ENCODE measurements around the gene ST3GAL4.

Gene ST3GAL4

DNA sequence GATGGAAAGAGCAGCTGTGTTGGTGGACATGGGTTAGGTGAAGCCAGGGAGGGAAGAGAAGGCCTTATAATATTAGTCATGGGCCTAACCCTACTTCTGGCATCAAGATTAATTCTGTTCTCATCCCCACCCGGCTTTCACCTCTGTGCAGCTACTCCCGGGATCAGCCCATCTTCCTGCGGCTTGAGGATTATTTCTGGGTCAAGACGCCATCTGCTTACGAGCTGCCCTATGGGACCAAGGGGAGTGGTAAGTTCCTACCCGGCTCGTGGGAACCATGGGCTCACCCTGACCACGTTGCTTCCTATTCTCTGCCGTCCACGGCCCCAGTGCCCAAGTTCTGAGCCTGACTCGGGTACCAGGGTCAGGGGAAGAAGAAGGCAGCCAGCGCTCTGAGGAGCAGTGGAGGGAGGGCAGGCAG is 51.6 kb downstream of the ST3GAL4 start:
- peaks cover 0 to 23% of the 10 kb centered on the region in 2 experiments; a peak in 1 of 3 replicates for H3K36me3 ChIP-seq (ENCODE audit: control insufficient read depth in 2 of 2, insufficient read depth in 1 of 2, low read length in 2 of 2)
- H3K9me3 ChIP-seq (ENCODE audit: control insufficient read depth, insufficient read depth, low read depth, low read length) = no peaks in the 10 kb centered on the region
- ChIA-PET POLR2A (no interaction called here), CTCF (no interaction called here)
- H3K27ac ChIP-seq (ENCODE audit: extremely low read depth, low read depth, low read length) = no peak overlapping the region
- H3K4me1 ChIP-seq (ENCODE audit: control insufficient read depth, insufficient read depth, low read length) = no peaks in the 10 kb centered on the region
- no peak for TF ChIP-seq ZNF558 (tag by site-specific recombination; IDR thresholded peaks at IDR 0.05)
- no peak for TF ChIP-seq KLF9 (tag by site-specific recombination; IDR thresholded peaks at IDR 0.05; ENCODE audit: low read depth)
- TF ChIP-seq, protein P1, sequence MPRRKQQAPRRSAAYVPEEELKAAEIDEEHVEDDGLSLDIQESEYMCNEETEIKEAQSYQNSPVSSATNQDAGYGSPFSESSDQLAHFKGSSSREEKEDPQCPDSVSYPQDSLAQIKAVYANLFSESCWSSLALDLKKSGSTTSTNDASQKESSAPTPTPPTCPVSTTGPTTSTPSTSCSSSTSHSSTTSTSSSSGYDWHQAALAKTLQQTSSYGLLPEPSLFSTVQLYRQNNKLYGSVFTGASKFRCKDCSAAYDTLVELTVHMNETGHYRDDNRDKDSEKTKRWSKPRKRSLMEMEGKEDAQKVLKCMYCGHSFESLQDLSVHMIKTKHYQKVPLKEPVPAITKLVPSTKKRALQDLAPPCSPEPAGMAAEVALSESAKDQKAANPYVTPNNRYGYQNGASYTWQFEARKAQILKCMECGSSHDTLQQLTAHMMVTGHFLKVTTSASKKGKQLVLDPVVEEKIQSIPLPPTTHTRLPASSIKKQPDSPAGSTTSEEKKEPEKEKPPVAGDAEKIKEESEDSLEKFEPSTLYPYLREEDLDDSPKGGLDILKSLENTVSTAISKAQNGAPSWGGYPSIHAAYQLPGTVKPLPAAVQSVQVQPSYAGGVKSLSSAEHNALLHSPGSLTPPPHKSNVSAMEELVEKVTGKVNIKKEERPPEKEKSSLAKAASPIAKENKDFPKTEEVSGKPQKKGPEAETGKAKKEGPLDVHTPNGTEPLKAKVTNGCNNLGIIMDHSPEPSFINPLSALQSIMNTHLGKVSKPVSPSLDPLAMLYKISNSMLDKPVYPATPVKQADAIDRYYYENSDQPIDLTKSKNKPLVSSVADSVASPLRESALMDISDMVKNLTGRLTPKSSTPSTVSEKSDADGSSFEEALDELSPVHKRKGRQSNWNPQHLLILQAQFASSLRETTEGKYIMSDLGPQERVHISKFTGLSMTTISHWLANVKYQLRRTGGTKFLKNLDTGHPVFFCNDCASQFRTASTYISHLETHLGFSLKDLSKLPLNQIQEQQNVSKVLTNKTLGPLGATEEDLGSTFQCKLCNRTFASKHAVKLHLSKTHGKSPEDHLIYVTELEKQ (tag by site-specific recombination; IDR thresholded peaks at IDR 0.05; ENCODE audit: borderline replicate concordance) = no peak
- no peak for TF ChIP-seq SP2 (tag by site-specific recombination; IDR thresholded peaks at IDR 0.05)
- TF ChIP-seq ZNF561 (tag by site-specific recombination; IDR thresholded peaks at IDR 0.05; ENCODE audit: borderline replicate concordance) = no peak
- TF ChIP-seq ZNF514 (tag by site-specific recombination; IDR thresholded peaks at IDR 0.05) = no peak
- no peak for TF ChIP-seq KLF1 (tag by site-specific recombination; IDR thresholded peaks at IDR 0.05)
- TF ChIP-seq, protein P2, sequence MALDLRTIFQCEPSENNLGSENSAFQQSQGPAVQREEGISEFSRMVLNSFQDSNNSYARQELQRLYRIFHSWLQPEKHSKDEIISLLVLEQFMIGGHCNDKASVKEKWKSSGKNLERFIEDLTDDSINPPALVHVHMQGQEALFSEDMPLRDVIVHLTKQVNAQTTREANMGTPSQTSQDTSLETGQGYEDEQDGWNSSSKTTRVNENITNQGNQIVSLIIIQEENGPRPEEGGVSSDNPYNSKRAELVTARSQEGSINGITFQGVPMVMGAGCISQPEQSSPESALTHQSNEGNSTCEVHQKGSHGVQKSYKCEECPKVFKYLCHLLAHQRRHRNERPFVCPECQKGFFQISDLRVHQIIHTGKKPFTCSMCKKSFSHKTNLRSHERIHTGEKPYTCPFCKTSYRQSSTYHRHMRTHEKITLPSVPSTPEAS (tag by site-specific recombination; IDR thresholded peaks at IDR 0.05) = no peak
- no peak for TF ChIP-seq SETDB1 (IDR thresholded peaks at IDR 0.05; ENCODE audit: insufficient read length, low read length)
- no peak for TF ChIP-seq ZBTB8A (tag by site-specific recombination; IDR thresholded peaks at IDR 0.05)
- TF ChIP-seq ZNF175 (tag by site-specific recombination; IDR thresholded peaks at IDR 0.05) = no peak
- TF ChIP-seq ZSCAN30 (tag by site-specific recombination; IDR thresholded peaks at IDR 0.05) = no peak
- no peak for TF ChIP-seq HOXD13 (CRISPR knock-in tag; IDR thresholded peaks at IDR 0.05; ENCODE audit: borderline replicate concordance)
- H3K4me3 ChIP-seq (ENCODE audit: low read depth, low read length) = no peak overlapping the region

DNA sequence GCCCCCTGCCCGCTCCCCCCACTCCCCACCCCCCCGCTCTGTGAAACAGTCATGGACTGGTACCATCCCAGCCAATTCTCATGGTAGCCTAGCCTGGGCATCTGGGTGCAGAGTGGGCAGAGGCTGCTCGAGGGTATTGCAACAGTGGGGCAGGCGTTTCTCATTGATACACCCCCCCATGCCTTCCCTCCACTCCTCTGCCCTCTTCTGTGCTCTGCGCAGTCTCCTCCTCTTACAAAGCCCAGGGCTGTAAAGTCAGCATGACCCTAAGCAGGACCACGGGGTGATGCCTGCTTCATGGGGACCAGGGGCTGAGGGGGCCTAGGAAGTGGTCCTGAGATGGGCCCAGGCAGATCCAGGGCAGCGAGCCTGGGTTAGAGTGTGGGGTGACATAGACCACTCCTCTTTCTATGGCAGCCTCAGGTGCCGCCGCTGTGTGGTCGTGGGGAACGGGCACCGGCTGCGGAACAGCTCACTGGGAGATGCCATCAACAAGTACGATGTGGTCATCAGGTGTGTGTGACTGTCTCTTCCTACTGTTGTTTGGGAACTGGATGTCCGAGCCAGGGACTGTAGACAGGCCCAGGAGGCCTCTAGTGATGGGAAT is 52.3 kb downstream of the ST3GAL4 start:
- TF ChIP-seq ZNF48 (tag by site-specific recombination; IDR thresholded peaks at IDR 0.05) (no peak), ZNF292 (tag by site-specific recombination; IDR thresholded peaks at IDR 0.05; ENCODE audit: borderline replicate concordance, low read depth) (no peak), ZNF175 (tag by site-specific recombination; IDR thresholded peaks at IDR 0.05) (no peak), ZNF169 (tag by site-specific recombination; IDR thresholded peaks at IDR 0.05) (no peak), BCL11B (tag by site-specific recombination; IDR thresholded peaks at IDR 0.05; ENCODE audit: low read depth) (no peak), SP2 (tag by site-specific recombination; IDR thresholded peaks at IDR 0.05) (no peak), ZNF707 (tag by site-specific recombination; IDR thresholded peaks at IDR 0.05) (no peak), MZF1 (tag by site-specific recombination; IDR thresholded peaks at IDR 0.05; ENCODE audit: borderline replicate concordance) (no peak), ZNF10 (tag by site-specific recombination; IDR thresholded peaks at IDR 0.05) (no peak)
- no peaks in the 10 kb centered on the region for H3K4me1 ChIP-seq (ENCODE audit: control insufficient read depth, insufficient read depth, low read length)
- ChIA-PET CTCF (no interaction called here), POLR2A (no interaction called here)
- H3K36me3 ChIP-seq (ENCODE audit: control insufficient read depth in 2 of 2, insufficient read depth in 1 of 2, low read length in 2 of 2) = peaks cover 0 to 27% of the 10 kb centered on the region in 2 experiments; a peak in 1 of 3 replicates
- H3K27ac ChIP-seq (ENCODE audit: extremely low read depth, low read depth, low read length) = no peak overlapping the region
- H3K4me3 ChIP-seq (ENCODE audit: low read depth, low read length) = no peak overlapping the region
- no peaks in the 10 kb centered on the region for H3K9me3 ChIP-seq (ENCODE audit: control insufficient read depth, insufficient read depth, low read depth, low read length)
